Breast epithelium (tissue), 4 donors: ENCODE measurements around the gene TSEN15. TPM values are rescaled to one million over a fixed set of nuclear protein-coding genes. Genes with fewer than 3 reads are reported as not detected.

ENCODE experiments used
- DNase-seq, 2 donors: peaks; one replicate each; pipeline ENCODE4 v3.0.0-alpha.2; 2019; ENCODE audit warnings: low spot score in 2 of 2
- H3K27ac ChIP-seq, 2 donors: fragments of 200-600 bp; sonication (generic) in 1 of 2; one replicate each; pipeline ENCODE4 v1.5.1; 2016 to 2019; ENCODE audit warnings: mild to moderate bottlenecking in 1 of 2
- H3K27me3 ChIP-seq, 2 donors: fragments of 200-600 bp; sonication (generic) in 1 of 2; one replicate each; pipeline versions ENCODE4 v1.5.1 to v1.6.0; 2017 to 2019; ENCODE audit warnings: control low read depth in 1 of 2, mild to moderate bottlenecking in 1 of 2
- H3K36me3 ChIP-seq: fragments of 200-600 bp; one replicate; pipeline ENCODE4 v1.5.1; 2019
- H3K4me1 ChIP-seq, 2 donors: fragments of 200-600 bp; sonication (generic); one replicate each; pipeline ENCODE4 v1.5.1; 2016 to 2019; ENCODE audit warnings: control low read depth in 1 of 2
- H3K4me3 ChIP-seq, 3 donors: fragments of 200-600 bp; sonication (generic); 1 replicate in 2 of 3; 2 replicates in 1 of 3; pipeline ENCODE4 v1.5.1; 2016 to 2019; ENCODE audit warnings: mild to moderate bottlenecking in 3 of 3, moderate library complexity in 2 of 3
- H3K9me3 ChIP-seq, 2 donors: fragments of 200-600 bp; sonication (generic) in 1 of 2; one replicate each; pipeline ENCODE4 v1.5.1; 2016 to 2019; ENCODE audit warnings: control low read depth in 1 of 2
- CTCF ChIP-seq, 3 donors: fragments of 450-650 bp; IDR thresholded peaks; one replicate each; pipeline ENCODE4 v1.5.1; 2016 to 2017; ENCODE audit warnings: antibody characterized with exemption in 3 of 3, mild to moderate bottlenecking in 3 of 3, moderate library complexity in 3 of 3
- POLR2A ChIP-seq: fragments of 450-650 bp; IDR thresholded peaks from one replicate; pipeline ENCODE4 v1.6.1; 2016; ENCODE audit warnings: antibody characterized with exemption, mild to moderate bottlenecking, moderate library complexity
- POLR2AphosphoS5 ChIP-seq, 3 donors: sonication (generic); formaldehyde crosslinking; IDR thresholded peaks; one replicate each; pipeline ENCODE4 v1.6.1; 2017; ENCODE audit warnings: antibody characterized with exemption in 3 of 3
- intact Hi-C: fragments of 100-400 bp; cut with DNase I; formaldehyde crosslinking; loops from one replicate; pipeline ENCODE4 v1.15.1; 2023; ENCODE audit warnings: low total_unique reads
- total RNA-seq, 3 donors: library from RNA; depleted of rRNA; stranded (reverse); fragments of >200 nt; gene quantifications; one replicate each; pipeline ENCODE4 v1.1.0, GENCODE V29; 2016

Gene TSEN15
- total RNA-seq, 3 donors from 2014 or later = 18.9 to 25.0 (median 23.6) TPM

DNA sequence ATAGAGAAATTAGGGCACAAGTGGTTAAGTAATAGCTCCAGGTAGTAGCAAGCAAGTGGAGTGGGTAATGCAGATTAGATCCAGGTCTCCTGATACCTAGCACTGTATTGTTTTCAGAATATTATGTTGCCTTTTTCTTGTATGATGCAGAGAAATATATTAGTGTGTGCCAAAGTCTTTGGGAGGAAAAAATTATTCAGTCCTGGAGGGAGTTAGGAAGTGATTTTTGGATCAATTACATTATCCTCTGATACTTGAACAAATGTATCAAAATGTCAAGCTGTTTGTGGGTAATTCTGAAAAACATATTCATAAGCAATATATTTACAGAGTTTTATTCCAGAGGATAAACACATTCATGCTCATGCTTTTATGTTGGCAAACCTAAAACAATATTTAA is 28.8 kb downstream of the TSEN15 start:
- H3K27me3 ChIP-seq = no peaks in the 10 kb centered on the region
- TF ChIP-seq POLR2AphosphoS5 (IDR thresholded peaks at IDR 0.05) (no peak), POLR2A (no peak), CTCF (IDR thresholded peaks at IDR 0.05) (no peak)
- intact Hi-C loops = no loop called here
- H3K4me3 ChIP-seq = no peak overlapping the region
- no peak overlapping the region for H3K27ac ChIP-seq
- DNase-seq = no peak
- no peaks in the 10 kb centered on the region for H3K9me3 ChIP-seq
- no peaks in the 10 kb centered on the region for H3K4me1 ChIP-seq
- H3K36me3 ChIP-seq = no peaks in the 10 kb centered on the region

DNA sequence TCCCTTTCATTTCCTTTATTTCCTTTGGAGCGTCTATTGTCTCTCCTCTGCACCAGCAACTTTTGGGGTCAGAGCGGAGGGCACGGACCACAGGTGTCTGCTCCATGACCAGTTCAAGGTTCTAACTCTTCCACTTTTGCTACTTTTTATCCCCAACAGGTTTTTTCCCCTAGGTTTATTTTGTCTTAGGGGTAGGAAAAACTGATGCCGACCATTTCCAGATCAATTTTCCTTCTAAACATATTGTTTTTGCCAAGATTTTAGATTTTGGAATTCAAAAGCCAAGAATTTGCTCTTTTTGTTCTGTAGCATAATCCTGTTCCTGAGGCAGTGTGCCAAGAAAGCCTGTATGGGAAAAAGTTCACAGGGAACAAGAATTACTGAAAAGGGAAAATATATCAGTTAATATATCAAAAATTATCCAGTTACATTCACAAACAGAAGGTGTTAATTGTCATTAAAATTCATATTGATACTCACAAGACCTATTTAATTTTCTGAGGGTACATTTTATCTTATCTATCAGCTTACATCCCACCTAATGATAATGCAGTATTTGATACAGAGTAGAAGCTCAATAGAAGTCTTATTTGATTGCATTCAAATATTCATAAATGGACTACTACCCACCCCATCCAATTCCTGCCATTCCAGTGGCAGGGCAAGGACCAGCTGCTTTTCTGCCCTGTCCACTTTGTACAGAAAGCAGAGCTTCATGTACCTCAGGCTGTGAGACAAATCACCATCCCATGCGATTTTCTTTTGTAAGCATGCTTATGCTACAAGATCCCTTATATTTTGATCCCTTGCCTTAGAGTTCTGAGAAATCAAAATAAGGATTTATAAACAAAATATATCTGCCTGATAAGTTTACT is 31.2 kb downstream of the TSEN15 start:
- Histone ChIP-seq H3K4me3 (no peak overlapping the region), H3K9me3 (no peaks in the 10 kb centered on the region), H3K4me1 (no peaks in the 10 kb centered on the region), H3K27ac (no peak overlapping the region), H3K27me3 (no peaks in the 10 kb centered on the region), H3K36me3 (no peaks in the 10 kb centered on the region)
- no peak for DNase-seq
- intact Hi-C loops = no loop called here
- TF ChIP-seq POLR2A (no peak), POLR2AphosphoS5 (IDR thresholded peaks at IDR 0.05) (no peak), CTCF (IDR thresholded peaks at IDR 0.05) (no peak)

GRCh38 chr1:184085667-184086066 is 34.1 kb downstream of the TSEN15 start:
- DNase-seq = no peak
- Histone ChIP-seq H3K4me3 (no peak overlapping the region), H3K27ac (no peak overlapping the region), H3K9me3 (no peaks in the 10 kb centered on the region), H3K4me1 (no peaks in the 10 kb centered on the region), H3K27me3 (no peaks in the 10 kb centered on the region), H3K36me3 (no peaks in the 10 kb centered on the region)
- TF ChIP-seq POLR2A = no peak
- no peak for TF ChIP-seq POLR2AphosphoS5 (IDR thresholded peaks at IDR 0.05)
- no peak for TF ChIP-seq CTCF (IDR thresholded peaks at IDR 0.05)
- intact Hi-C loops = no loop called here

DNA sequence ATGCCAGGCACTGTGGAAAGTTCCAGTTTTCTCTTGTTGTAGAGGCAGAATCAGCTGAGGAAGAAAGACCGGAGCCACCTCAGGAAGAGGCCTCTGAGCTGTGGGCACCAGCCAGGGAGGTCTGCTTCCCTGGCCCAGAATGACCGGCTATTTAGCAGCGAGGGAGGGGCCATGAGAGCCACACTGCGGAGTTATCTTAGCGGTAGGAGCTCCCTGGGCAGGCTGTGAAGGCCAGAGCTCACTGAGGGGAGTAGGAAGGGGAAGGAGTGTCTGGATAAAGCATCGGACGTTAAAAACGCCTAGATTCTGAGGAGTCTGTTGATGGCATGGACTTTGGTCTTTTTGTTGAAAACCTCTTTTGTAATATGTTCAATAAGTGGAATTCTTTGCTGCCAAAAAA is 36.5 kb downstream of the TSEN15 start:
- Histone ChIP-seq H3K27ac (no peak overlapping the region), H3K36me3 (no peaks in the 10 kb centered on the region), H3K27me3 (no peaks in the 10 kb centered on the region), H3K4me1 (no peaks in the 10 kb centered on the region), H3K4me3 (no peak overlapping the region), H3K9me3 (no peaks in the 10 kb centered on the region)
- TF ChIP-seq POLR2A = no peak
- TF ChIP-seq POLR2AphosphoS5 (IDR thresholded peaks at IDR 0.05) = no peak
- no peak for TF ChIP-seq CTCF (IDR thresholded peaks at IDR 0.05)
- intact Hi-C loops = no loop called here
- no peak for DNase-seq

GRCh38 chr1:184093071-184093470 is 41.5 kb downstream of the TSEN15 start:
- no peak overlapping the region for H3K27ac ChIP-seq
- H3K9me3 ChIP-seq = no peaks in the 10 kb centered on the region
- TF ChIP-seq CTCF (IDR thresholded peaks at IDR 0.05) = no peak
- TF ChIP-seq POLR2A = no peak
- no peak for TF ChIP-seq POLR2AphosphoS5 (IDR thresholded peaks at IDR 0.05)
- H3K4me3 ChIP-seq = no peak overlapping the region
- DNase-seq = no peak
- H3K27me3 ChIP-seq = no peaks in the 10 kb centered on the region
- intact Hi-C loops = no loop called here
- no peaks in the 10 kb centered on the region for H3K4me1 ChIP-seq
- H3K36me3 ChIP-seq = no peaks in the 10 kb centered on the region
